Muscle layer of colon (tissue), 2 donors: Measurements from ENCODE around the gene DAPK1.

Source experiments
- H3K27ac ChIP-seq: one replicate; pipeline ENCODE4 v1.7.0; 2013; ENCODE audit warnings: low read depth, mild to moderate bottlenecking, low read length, moderate library complexity
- H3K27me3 ChIP-seq, 2 donors: one replicate each; pipeline ENCODE4 v1.7.0; 2013; ENCODE audit warnings: low read length in 2 of 2, mild to moderate bottlenecking in 2 of 2; ENCODE audit not compliant: insufficient read depth in 2 of 2, control insufficient read depth in 1 of 2
- H3K36me3 ChIP-seq: one replicate; pipeline ENCODE4 v1.7.0; 2013; ENCODE audit warnings: mild to moderate bottlenecking, low read length; ENCODE audit not compliant: insufficient read depth
- H3K4me1 ChIP-seq: one replicate; pipeline ENCODE4 v1.7.0; 2013; ENCODE audit warnings: mild to moderate bottlenecking, low read length; ENCODE audit not compliant: insufficient read depth
- H3K4me3 ChIP-seq, 2 donors: one replicate each; pipeline ENCODE4 v1.7.0; 2013; ENCODE audit warnings: low read length in 2 of 2, low read depth in 1 of 2, mild to moderate bottlenecking in 1 of 2, moderate library complexity in 1 of 2
- H3K9ac ChIP-seq: one replicate; pipeline ENCODE4 v1.7.0; 2013; ENCODE audit warnings: low read length
- H3K9me3 ChIP-seq: one replicate; pipeline ENCODE4 v1.7.0; 2013; ENCODE audit warnings: mild to moderate bottlenecking, low read length
- donor health status: abdominal sarcoma.
- donor health status: Adenocarcinoma of cecum.

Gene DAPK1

DNA sequence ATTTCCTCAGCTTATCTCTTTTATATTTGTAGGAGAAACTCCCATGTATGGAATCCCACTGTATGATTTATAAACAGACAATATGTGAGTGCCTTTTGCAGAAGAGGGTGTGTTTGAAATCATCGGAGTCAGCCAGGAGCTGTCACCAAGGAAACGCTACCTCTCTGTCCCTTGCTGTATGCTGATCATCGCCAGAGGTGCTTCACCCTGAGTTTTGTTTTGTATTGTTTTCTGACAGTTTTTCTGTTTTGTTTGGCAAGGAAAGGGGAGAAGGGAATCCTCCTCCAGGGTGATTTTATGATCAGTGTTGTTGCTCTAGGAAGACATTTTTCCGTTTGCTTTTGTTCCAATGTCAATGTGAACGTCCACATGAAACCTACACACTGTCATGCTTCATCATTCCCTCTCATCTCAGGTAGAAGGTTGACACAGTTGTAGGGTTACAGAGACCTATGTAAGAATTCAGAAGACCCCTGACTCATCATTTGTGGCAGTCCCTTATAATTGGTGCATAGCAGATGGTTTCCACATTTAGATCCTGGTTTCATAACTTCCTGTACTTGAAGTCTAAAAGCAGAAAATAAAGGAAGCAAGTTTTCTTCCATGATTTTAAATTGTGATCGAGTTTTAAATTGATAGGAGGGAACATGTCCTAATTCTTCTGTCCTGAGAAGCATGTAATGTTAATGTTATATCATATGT is 210.3 kb downstream of the DAPK1 start:
- H3K9me3 ChIP-seq: no peaks in the 10 kb centered on the region
- H3K27ac ChIP-seq: no peak overlapping the region
- peaks cover 35% of the 10 kb centered on the region for H3K36me3 ChIP-seq
- no peak overlapping the region for H3K4me3 ChIP-seq
- no peaks in the 10 kb centered on the region for H3K27me3 ChIP-seq
- H3K9ac ChIP-seq: no peak overlapping the region
- peaks cover 3% of the 10 kb centered on the region for H3K4me1 ChIP-seq

DNA sequence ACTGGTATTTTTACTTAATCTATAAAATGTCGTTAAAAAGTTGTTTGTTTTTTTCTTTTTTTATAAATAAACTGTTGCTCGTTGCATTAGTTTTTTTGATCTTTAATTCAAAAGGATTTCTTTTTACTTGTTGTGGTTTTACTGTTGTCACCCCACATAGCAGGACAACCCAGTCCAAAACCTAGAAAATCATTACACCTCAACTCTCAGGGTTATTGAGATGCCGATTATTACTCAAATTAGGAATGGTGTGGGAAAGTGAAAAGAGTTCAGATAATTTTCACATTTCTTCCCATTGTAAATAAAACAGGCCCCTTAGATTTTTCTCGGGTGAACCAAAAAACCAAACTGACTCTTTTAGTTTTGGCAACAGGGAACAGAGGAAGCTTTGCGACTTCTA is 210.9 kb downstream of the DAPK1 start:
- peaks cover 29% of the 10 kb centered on the region for H3K36me3 ChIP-seq
- no peaks in the 10 kb centered on the region for H3K27me3 ChIP-seq
- no peak overlapping the region for H3K9ac ChIP-seq
- no peak overlapping the region for H3K4me3 ChIP-seq
- peaks cover 6% of the 10 kb centered on the region for H3K4me1 ChIP-seq
- H3K9me3 ChIP-seq: no peaks in the 10 kb centered on the region
- no peak overlapping the region for H3K27ac ChIP-seq

DNA sequence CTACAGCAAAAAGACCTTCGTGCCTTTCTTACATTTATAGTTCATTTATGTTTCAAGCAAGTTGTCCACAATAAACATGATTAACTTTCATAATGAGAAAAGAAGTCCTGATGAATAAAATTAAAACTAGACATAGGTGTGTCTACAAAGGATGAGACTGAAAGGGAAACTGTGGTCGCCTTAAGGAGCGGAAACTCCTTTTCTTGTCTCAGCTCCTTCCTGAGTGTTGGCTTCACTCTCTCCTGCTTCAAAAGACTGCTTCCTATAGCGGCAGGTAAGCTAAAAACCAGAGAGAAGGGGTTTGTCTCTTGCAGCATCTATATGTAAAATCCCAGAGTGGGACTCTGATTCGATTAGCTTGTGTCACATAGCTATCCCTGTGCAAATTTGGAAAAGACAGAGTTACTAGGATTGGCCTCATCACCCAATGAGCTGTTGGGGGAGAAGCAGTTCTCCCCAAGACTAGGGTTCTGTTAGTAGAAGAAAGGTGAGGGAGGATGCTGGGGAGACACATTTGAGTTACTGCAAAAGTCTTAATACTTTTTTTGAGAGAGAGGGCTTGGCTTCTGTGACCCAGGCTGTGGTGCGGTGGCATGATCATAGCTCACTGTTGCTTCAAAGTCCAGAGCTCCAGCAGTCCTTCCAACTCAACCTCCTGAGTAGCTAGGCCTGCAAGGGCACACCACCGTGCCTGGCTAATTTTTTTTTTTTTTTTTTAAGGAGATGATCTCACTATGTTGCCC is 211.5 kb downstream of the DAPK1 start:
- Histone ChIP-seq H3K27me3 (no peaks in the 10 kb centered on the region), H3K9ac (no peak overlapping the region), H3K27ac (no peak overlapping the region), H3K9me3 (no peaks in the 10 kb centered on the region), H3K4me1 (peaks cover 10% of the 10 kb centered on the region), H3K36me3 (peaks cover 23% of the 10 kb centered on the region), H3K4me3 (no peak overlapping the region)

DNA sequence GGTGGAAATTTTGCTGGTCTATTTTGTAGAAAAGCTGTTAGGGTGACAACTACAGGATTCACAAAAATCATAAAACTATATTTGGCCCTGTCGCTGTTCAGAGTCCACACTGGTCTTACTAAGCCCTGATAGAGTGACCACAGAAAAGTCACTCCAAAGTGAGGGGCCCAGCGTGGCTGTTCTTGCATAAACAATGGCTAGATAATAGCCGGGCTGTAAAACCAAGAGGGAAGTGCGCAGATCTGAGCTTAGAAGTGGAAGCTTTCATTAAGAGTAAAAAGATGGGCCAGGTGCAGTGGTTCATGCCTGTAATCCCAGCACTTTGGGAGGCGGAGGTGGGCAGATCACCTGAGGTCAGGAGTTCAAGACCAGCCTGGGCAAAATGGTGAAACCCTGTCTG is 212.8 kb downstream of the DAPK1 start:
- H3K9me3 ChIP-seq: no peaks in the 10 kb centered on the region
- peaks cover 23% of the 10 kb centered on the region for H3K36me3 ChIP-seq
- no peak overlapping the region for H3K27ac ChIP-seq
- H3K4me1 ChIP-seq: peaks cover 20% of the 10 kb centered on the region
- H3K9ac ChIP-seq: no peak overlapping the region
- H3K27me3 ChIP-seq: no peaks in the 10 kb centered on the region
- no peak overlapping the region for H3K4me3 ChIP-seq

DNA sequence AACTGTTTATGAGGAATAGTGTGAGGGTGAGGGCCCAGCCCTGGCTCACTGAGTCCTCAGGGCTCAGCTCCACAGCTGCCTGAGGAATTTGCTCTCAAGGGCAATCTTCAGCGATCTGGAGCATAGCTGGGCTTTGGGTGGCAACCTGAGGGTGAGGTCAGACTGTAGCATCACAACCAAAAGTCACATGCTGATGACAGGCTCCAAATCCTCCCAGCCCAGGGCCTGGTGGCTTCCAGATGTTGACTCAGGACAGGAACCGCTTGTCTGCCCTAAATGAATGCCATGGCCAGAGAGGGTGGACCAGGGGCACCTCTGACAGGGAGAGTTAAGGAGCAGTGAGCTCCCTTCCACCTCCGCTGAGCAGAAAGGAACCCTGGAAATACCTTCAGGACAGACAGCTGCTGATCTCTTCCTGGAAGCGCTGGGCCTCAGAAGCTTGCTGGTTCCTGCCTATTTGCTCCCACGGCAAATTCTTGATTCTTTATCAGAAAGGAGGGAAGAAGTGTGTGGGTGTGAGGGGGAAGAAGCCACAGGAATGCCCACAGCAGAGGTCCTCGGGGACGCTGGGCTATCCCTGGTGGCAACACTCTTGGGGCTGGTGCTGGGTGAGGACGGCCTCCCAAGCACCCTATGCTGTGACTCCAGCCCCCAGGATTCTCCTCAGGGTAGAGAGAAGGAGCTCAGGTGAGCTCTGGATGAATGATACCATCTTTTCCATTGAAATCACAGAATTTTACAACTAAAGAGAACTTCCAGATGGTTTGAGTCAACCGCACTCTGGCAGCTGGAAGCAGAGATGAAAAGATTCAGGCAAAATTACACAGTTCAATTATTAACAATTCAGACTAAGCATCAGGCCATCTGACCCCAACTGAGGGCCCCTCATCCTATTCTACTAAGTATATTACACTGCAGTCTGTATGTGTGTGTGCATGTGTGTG is 214.5 kb downstream of the DAPK1 start:
- Histone ChIP-seq H3K27me3 (no peaks in the 10 kb centered on the region), H3K27ac (no peak overlapping the region), H3K36me3 (peaks cover 8% of the 10 kb centered on the region), H3K4me1 (peaks cover 20% of the 10 kb centered on the region), H3K9ac (no peak overlapping the region), H3K9me3 (no peaks in the 10 kb centered on the region), H3K4me3 (no peak overlapping the region)

DNA sequence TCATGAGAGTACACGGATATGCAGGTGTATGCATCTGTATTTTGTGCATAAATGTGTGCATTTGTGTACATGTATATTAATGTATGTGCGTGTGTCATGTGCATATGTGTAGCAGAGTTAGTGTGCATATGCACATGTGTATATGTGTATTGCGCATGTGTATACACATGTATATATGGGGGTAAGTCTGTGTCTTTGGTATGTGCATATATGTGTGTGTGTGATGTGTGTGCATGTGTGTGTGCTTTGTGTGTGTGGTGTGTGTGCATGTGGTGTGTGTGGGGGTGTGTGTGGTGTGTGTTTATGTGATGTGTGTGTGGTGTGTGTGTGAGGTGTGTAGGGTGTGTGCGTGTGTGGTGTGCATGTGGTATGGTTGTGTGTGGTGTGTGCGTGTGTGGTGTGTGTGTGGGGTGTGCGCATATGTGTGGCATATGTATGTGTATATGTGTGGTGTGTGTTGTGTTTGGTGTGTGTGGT is 215.2 kb downstream of the DAPK1 start:
- Histone ChIP-seq H3K4me1 (peaks cover 20% of the 10 kb centered on the region), H3K9me3 (no peaks in the 10 kb centered on the region), H3K27me3 (no peaks in the 10 kb centered on the region), H3K27ac (no peak overlapping the region), H3K4me3 (no peak overlapping the region), H3K36me3 (peaks cover 5% of the 10 kb centered on the region), H3K9ac (peak overlapping the region; percentile 16)

DNA sequence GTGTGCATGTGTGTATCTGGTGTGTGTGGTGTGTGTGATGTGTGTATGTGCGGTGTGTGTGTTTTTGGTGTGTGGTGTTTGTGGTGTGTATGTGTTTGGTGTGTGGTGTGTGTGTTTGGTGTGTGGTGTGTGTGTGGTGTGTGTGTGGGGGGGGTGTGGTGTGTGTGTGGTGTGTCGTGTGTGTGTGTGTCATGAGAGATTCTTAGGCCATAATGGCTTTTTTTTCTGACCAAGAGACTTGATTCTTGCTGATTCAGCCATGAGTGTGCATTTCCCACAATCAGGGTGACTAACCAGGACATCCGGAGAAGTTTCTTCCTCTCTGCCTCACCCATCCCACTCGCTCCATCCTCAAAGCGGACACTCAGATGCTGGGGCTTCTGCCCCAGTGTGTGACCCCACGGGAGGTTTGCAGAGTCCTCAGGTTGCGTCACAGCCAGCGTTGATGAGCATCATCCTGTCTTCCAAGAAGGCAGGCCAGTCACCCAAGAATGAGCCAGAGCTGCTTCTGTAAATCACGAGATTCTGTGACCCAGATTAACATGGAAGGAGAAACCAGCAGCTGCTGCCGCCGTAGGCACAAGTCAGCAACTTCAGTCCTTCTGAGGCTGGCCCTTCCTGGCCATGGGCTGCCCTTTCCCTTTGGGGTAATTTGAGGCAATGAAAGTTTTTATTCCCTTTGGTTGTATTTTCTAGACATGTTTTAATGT is 215.8 kb downstream of the DAPK1 start:
- Histone ChIP-seq H3K27ac (peak overlapping the region; percentile 39), H3K4me3 (no peak overlapping the region), H3K9me3 (no peaks in the 10 kb centered on the region), H3K36me3 (peaks cover 5% of the 10 kb centered on the region), H3K9ac (peak overlapping the region; percentile 16), H3K27me3 (no peaks in the 10 kb centered on the region), H3K4me1 (peaks cover 20% of the 10 kb centered on the region)

DNA sequence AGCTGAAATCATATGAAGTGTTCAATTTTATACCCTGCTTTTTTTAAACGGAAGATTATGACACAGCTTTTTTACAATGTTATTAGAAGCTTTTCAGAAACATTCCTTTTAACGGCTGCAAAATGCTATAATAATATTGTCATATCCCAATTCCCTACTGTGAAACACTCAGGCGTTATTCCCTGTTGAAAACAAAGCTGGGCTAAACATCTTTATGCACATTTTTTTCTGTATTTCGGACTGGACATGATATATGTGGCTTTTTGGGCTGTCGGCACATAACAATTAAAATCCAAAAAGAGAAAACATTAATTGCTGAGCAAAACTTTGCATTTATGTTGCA is 216.3 kb downstream of the DAPK1 start:
- peaks cover 20% of the 10 kb centered on the region for H3K4me1 ChIP-seq
- H3K9me3 ChIP-seq: no peaks in the 10 kb centered on the region
- H3K36me3 ChIP-seq: peaks cover 5% of the 10 kb centered on the region
- peak overlapping the region; percentile 39 for H3K27ac ChIP-seq
- H3K4me3 ChIP-seq: no peak overlapping the region
- H3K27me3 ChIP-seq: no peaks in the 10 kb centered on the region
- no peak overlapping the region for H3K9ac ChIP-seq

DNA sequence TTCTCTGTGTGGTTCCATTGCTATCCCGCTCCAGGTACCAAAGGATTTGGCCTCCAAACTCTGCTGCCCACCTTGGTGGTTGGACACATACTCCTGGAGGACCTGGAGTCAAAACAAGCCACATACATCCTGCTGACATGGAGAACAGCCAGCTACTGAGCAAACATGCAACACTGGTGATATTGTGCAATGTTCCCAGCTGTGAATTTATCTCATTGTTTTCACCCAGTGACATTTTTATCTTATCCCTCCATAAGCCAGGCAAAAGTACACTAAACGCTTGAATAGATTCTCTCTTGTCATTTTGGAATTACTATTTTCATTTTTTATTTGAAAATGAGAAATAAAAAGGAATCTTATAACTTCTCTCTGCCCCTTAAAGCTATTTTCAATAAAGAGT is 217.2 kb downstream of the DAPK1 start:
- H3K27me3 ChIP-seq: no peaks in the 10 kb centered on the region
- H3K36me3 ChIP-seq: peaks cover 3% of the 10 kb centered on the region
- no peak overlapping the region for H3K9ac ChIP-seq
- H3K4me3 ChIP-seq: no peak overlapping the region
- H3K27ac ChIP-seq: peak overlapping the region; percentile 63
- H3K4me1 ChIP-seq: peaks cover 20% of the 10 kb centered on the region
- no peaks in the 10 kb centered on the region for H3K9me3 ChIP-seq

DNA sequence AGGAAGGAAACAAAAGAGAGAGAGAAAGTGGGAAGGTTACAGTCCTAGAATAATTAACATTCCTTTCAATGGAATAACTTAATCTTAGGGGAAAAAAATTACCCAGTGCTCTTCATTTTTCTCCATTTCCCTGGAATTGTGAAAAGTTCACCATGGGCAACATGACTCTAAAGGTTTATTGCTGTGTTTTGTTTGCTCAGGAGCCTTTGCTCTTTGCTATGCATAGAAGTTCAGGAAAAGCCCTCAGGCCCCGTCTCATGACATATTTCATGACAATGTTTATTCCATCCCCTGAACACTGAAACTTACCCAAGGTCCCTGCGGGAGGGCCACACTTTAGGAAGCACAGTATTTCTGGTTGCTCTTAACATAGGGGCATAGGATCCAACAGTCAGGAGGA is 218.5 kb downstream of the DAPK1 start:
- Histone ChIP-seq H3K27ac (no peak overlapping the region), H3K9ac (no peak overlapping the region), H3K36me3 (no peaks in the 10 kb centered on the region), H3K4me3 (no peak overlapping the region), H3K4me1 (peaks cover 20% of the 10 kb centered on the region), H3K9me3 (no peaks in the 10 kb centered on the region), H3K27me3 (no peaks in the 10 kb centered on the region)

DNA sequence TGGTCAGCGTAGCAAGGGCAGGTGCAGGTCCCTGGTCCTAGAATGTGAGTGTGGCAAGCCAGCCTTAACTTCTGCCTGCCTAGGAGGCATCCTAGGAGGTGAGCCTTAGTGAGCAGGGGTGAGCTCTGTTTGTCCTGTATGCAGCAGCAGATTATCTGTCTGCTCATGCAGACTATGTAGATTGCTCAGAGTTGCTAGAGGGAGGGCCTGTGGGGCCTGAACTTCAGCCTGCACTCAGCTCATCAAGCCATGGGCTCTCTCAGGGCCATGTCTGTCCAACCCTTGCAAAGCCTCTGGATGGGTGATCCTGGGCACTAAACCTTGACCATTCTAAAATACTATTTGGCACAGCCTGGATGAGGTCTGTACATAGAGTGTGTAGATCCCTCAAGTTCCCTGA is 219.8 kb downstream of the DAPK1 start:
- H3K4me3 ChIP-seq: no peak overlapping the region
- H3K9ac ChIP-seq: no peak overlapping the region
- H3K36me3 ChIP-seq: no peaks in the 10 kb centered on the region
- H3K27me3 ChIP-seq: no peaks in the 10 kb centered on the region
- peaks cover 20% of the 10 kb centered on the region for H3K4me1 ChIP-seq
- no peak overlapping the region for H3K27ac ChIP-seq
- no peaks in the 10 kb centered on the region for H3K9me3 ChIP-seq
